H1 (cell line): ENCODE data around the gene WNT11. TPM values are rescaled to one million over a fixed set of nuclear protein-coding genes. Genes with fewer than 3 reads are reported as not detected.

Source experiments
- ATF2 ChIP-seq: IDR thresholded peaks from 2 replicates; pipeline ENCODE4 v1.6.1; 2012; ENCODE audit warnings: low read length, inconsistent platforms
- CEBPB ChIP-seq: IDR thresholded peaks from 2 replicates; pipeline ENCODE4 v1.6.1; 2012; ENCODE audit warnings: low read depth, low read length
- SIRT6 ChIP-seq: IDR thresholded peaks from one replicate; pipeline ENCODE4 v1.7.1; 2012; ENCODE audit warnings: low read length, inconsistent platforms
- polyA plus RNA-seq, 7 experiments: library from polyadenylated mRNA; depleted of rRNA in 3 of 7; stranded (reverse) in 5 of 7; unstranded in 2 of 7; fragments of >200 nt in 5 of 7; fragments of 200-250 nt in 2 of 7; gene quantifications; 1 replicate in 5 of 7; 2 replicates in 1 of 7; 4 replicates in 1 of 7; pipeline versions ENCODE4 v1.2.1 to v1.2.3, GENCODE V29; 2011 to 2013; ENCODE audit warnings: missing spikeins in 2 of 7, mixed read lengths in 2 of 7
- total RNA-seq: library from RNA; stranded (reverse); fragmentation: NEBNext Ultra II Directional; extraction: Animal tissue kit (Norgen Biotek cat#: 25700); gene quantifications from 2 replicates; pipeline ENCODE4 v1.2.1, GENCODE V29; 2021

WNT11 gene
- total and polyA plus RNA-seq, 2 of the 8 experiments (the other 6 are each of a cell fraction or from before 2014, with no cell fraction given): 0.11 to 0.45 TPM

GRCh38 chr11:76140912-76141574 is 65.3 kb downstream of the WNT11 start (continued):
- TF ChIP-seq ATF2 (no peak), SIRT6 (no peak), CEBPB (no peak)
